Common myeloid progenitor, CD34-positive (primary cell): ENCODE measurements around the gene TOPBP1.

Experiments
- CTCF ChIA-PET: fragments of 350-600 bp; sonication (Branson Sonifier 250); formaldehyde crosslinking; loops from one replicate; lab custom pipeline; 2021; ENCODE audit warnings: antibody characterized with exemption; lab: Charles Lee
- POLR2A ChIA-PET: fragments of 350-600 bp; sonication (Branson Sonifier 250); formaldehyde crosslinking; loops from one replicate; lab custom pipeline; 2021; ENCODE audit warnings: antibody characterized with exemption; lab: Charles Lee
- DNase-seq, 3 donors: peaks; one replicate each; pipeline versions ENCODE4 v3.0.0 to v3.0.0-alpha.2; 2013
- H3K27ac ChIP-seq, 2 experiments: 1 replicate in 1 of 2; 2 replicates in 1 of 2; pipeline ENCODE4 v1.7.0; 2013; ENCODE audit warnings: inconsistent platforms in 2 of 2, low read length in 2 of 2, mild to moderate bottlenecking in 2 of 2, low read depth in 1 of 2, moderate library complexity in 1 of 2; ENCODE audit not compliant: severe bottlenecking in 2 of 2, insufficient read depth in 1 of 2, poor library complexity in 1 of 2
- H3K27me3 ChIP-seq, 5 experiments: replicated peaks in 2 of 5; 1 replicate in 3 of 5; 2 replicates in 2 of 5; pipeline versions ENCODE4 v1.6.1 to v1.7.0; 2013; ENCODE audit warnings: low read length in 4 of 5, mild to moderate bottlenecking in 2 of 5, moderate library complexity in 2 of 5, inconsistent platforms in 1 of 5; ENCODE audit not compliant: insufficient read depth in 5 of 5, control insufficient read depth in 4 of 5
- H3K36me3 ChIP-seq, 4 experiments: 1 replicate in 2 of 4; 2 replicates in 2 of 4; pipeline versions ENCODE4 v1.6.1 to v1.7.0; 2013; ENCODE audit warnings: low read length in 3 of 4, control low read depth in 1 of 4, mild to moderate bottlenecking in 1 of 4; ENCODE audit not compliant: control insufficient read depth in 4 of 4, insufficient read depth in 4 of 4
- H3K4me1 ChIP-seq, 4 experiments: 1 replicate in 3 of 4; 2 replicates in 1 of 4; pipeline versions ENCODE4 v1.6.1 to v1.7.1; 2013; ENCODE audit warnings: low read length in 3 of 4, mild to moderate bottlenecking in 3 of 4, control low read depth in 1 of 4, inconsistent platforms in 1 of 4, moderate library complexity in 1 of 4; ENCODE audit not compliant: control insufficient read depth in 4 of 4, insufficient read depth in 4 of 4; ENCODE audit errors: control extremely low read depth in 1 of 4
- H3K4me3 ChIP-seq, 7 experiments: 1 replicate in 4 of 7; 2 replicates in 3 of 7; pipeline versions ENCODE4 v1.5.1 to v1.7.0; 2013; ENCODE audit warnings: mild to moderate bottlenecking in 7 of 7, low read length in 6 of 7, moderate library complexity in 6 of 7, inconsistent platforms in 2 of 7, low read depth in 2 of 7, control low read depth in 1 of 7; ENCODE audit not compliant: insufficient read depth in 4 of 7, control insufficient read depth in 1 of 7; ENCODE audit errors: extremely low read depth in 1 of 7
- H3K9me3 ChIP-seq, 5 experiments: 1 replicate in 4 of 5; 2 replicates in 1 of 5; pipeline versions ENCODE4 v1.6.1 to v1.7.1; 2013; ENCODE audit warnings: low read length in 4 of 5, mild to moderate bottlenecking in 2 of 5, inconsistent platforms in 1 of 5, low read depth in 1 of 5, moderate library complexity in 1 of 5; ENCODE audit not compliant: control insufficient read depth in 4 of 5, insufficient read depth in 2 of 5; ENCODE audit errors: control extremely low read depth in 1 of 5
- WGBS: methylation state at CpG from one replicate; pipeline ENCODE4 v1.1.5; 2013; ENCODE audit not compliant: insufficient coverage; 5-methylcytosine and 5-hydroxymethylcytosine counted together

The TOPBP1 gene

DNA sequence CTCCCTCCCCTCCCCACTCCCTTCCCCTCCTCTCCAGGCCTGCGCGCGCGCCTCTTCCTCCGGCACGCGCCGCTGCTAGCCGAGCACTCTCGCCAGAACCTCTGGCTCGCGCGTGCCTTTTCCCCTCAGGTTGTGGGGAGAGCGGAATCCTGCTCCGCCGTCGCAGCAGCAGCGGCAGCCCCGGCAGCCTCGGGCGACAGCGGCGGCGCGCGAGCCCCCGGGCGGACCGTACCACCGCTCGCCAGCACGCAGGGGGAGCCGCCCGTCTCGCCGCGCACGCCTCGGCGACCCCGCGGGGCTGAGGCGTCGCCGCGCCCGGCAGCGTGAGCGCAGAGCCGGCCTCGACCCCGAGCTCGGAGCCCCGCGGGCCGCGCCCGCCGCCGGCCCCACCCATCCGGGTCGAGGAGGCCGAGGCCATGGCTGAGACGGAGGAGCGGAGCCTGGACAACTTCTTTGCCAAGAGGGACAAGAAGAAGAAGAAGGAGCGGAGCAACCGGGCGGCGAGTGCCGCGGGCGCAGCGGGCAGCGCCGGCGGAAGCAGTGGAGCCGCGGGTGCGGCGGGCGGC lies 88.0 kb downstream of the TOPBP1 start, which contains the start of gene CDV3:
Gene CDV3, plus strand, starts transcription at position 58 of the 566 bp plus-strand sequence. Its CDS starts 359 bp downstream, at position 417.
- H3K9me3 ChIP-seq: no peaks in the 10 kb centered on the region
- CTCF ChIA-PET: interaction anchor here (0.8 to 2.8 kb wide), 5 partner anchors 34 to 136 kb away, joined by 3 to 10 read pairs (median 5); no protein-coding TSS in a partner anchor
- DNase-seq: no peak
- peak within 1 kb of the TSS; percentile 76 to 99 (median 91) for H3K4me3 ChIP-seq
- WGBS: 0% methylated on average over 63 of the region's 81 CpGs
- peak within 1 kb of the TSS; percentile 95 to 96 for H3K27ac ChIP-seq
- peaks cover 22 to 58% (median 42%) of the 10 kb centered on the region in 4 experiments for H3K4me1 ChIP-seq
- POLR2A ChIA-PET: interaction anchor here (0.6 to 1.0 kb wide), 2 partner anchors 84 to 125 kb away, joined by 3 to 4 read pairs; no protein-coding TSS in a partner anchor
- no peaks in the 10 kb centered on the region for H3K27me3 ChIP-seq
- peaks cover 4 to 37% (median 15%) of the 10 kb centered on the region in 4 experiments for H3K36me3 ChIP-seq

- peak overlapping the region; percentile 95 to 96 for H3K27ac ChIP-seq
- H3K9me3 ChIP-seq: no peaks in the 10 kb centered on the region
- DNase-seq: peak; percentile 100
- peaks cover 22 to 59% (median 40%) of the 10 kb centered on the region in 4 experiments for H3K4me1 ChIP-seq
- ChIA-PET POLR2A (interaction anchor here (1.0 kb wide), 1 partner anchor 84 kb away, joined by 4 read pairs; no protein-coding TSS in a partner anchor), CTCF (interaction anchor here (0.8 to 2.1 kb wide), 5 partner anchors 11 to 135 kb away, joined by 3 to 9 read pairs (median 4); no protein-coding TSS in a partner anchor)
- peaks cover under 1 to 31% (median 12%) of the 10 kb centered on the region in 4 experiments for H3K36me3 ChIP-seq
- peak overlapping the region; percentile 31 to 99 (median 89) for H3K4me3 ChIP-seq
- no peaks in the 10 kb centered on the region for H3K27me3 ChIP-seq
- WGBS: under 1% methylated on average over 24 of the region's 33 CpGs
Measured at GRCh38 chr3:133573054-133573628, 88.6 kb downstream of the TOPBP1 start.

- H3K27me3 ChIP-seq: no peaks in the 10 kb centered on the region
- H3K4me3 ChIP-seq: peak overlapping the region in 6 of 7 experiments; percentile 27 to 70 (median 54)
- WGBS: 39% methylated on average over 18 of the region's 19 CpGs
- H3K9me3 ChIP-seq: no peaks in the 10 kb centered on the region
- peak; percentile 89 to 97 (median 95) for DNase-seq
- POLR2A ChIA-PET: interaction anchor here (0.6 to 1.0 kb wide), 2 partner anchors 83 to 395 kb away, joined by 4 read pairs; no protein-coding TSS in a partner anchor
- peak overlapping the region; percentile 95 to 96 for H3K27ac ChIP-seq
- peaks cover 22 to 54% (median 39%) of the 10 kb centered on the region in 4 experiments for H3K4me1 ChIP-seq
- peaks cover 0 to 24% (median 5%) of the 10 kb centered on the region in 4 experiments for H3K36me3 ChIP-seq
- CTCF ChIA-PET: interaction anchor here (0.7 to 2.1 kb wide), 6 partner anchors 10 to 108 kb away, joined by 3 to 9 read pairs (median 4); no protein-coding TSS in a partner anchor
Measured at GRCh38 chr3:133572158-133573053, 89.3 kb downstream of the TOPBP1 start.

DNA sequence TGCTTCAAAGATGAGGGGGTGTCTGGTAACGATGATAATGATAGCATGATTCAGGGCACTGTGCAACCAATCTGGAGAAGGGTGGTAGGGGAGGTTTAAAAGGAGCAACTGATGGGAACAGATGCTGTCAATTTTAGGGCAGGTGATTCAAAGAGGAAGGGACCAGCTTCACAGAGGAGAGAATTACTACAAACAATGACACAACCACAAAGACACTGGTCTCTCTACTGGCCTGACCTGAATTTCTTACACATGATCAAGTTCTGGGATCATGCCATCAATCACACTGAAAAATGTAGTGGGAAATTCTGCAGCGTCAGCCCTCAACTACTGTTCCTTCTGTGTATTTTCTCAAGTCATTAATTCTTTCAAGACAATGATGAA lies 90.8 kb downstream of the TOPBP1 start:
- CTCF ChIA-PET: interaction anchor here (0.9 to 2.1 kb wide), 2 partner anchors 9 to 34 kb away, joined by 4 to 9 read pairs; no protein-coding TSS in a partner anchor
- peak in 2 of 3 donors; percentile 56 to 65 for DNase-seq

DNA sequence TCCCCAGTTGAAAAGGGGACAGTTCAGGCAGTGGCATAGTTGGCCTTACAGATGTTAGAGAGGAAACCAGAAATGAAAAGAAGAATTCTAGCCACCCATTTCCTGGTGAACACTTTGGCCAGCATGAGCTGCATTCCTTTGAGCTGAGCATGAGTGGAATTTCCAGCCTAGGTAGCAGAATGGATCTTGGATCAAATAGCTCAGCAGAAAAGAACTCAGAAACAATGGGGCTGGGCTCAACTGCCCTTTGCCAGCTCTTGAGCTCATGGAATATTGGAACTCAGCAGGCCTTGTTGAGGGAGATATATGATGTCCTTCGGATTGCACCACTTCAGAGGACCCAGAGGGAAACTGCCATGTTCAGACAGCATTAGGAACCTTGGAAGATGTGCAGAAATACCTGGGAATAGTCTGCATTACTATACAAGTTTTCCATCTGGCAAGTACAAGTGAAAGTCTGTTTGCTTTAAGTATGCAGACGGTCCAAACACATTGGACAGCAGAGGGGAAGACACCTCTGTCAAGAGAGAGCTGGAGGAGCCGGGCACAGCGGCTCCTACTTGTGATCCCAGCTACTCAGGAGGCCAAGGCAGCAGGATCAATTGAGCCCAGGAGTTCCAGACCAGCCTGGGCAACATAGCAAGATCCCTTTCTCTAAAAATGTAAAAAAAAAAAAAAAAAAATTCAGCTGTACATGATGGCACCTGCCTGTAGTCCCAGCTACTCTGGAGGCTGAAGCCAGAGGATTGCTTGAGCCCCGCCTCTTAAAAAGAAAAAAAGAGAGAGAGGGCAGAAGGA lies 91.4 kb downstream of the TOPBP1 start:
- CTCF ChIA-PET: interaction anchor here (0.6 to 0.7 kb wide), 2 partner anchors 10 to 323 kb away, joined by 3 read pairs; no protein-coding TSS in a partner anchor
- Histone ChIP-seq H3K4me3 (no peak overlapping the region), H3K36me3 (peaks cover 0 to 6% (median 0%) of the 10 kb centered on the region in 4 experiments), H3K27me3 (no peaks in the 10 kb centered on the region), H3K4me1 (peaks cover 12 to 42% (median 30%) of the 10 kb centered on the region in 4 experiments), H3K27ac (no peak overlapping the region), H3K9me3 (no peaks in the 10 kb centered on the region)
- 94% methylated on average over 3 of the region's 5 CpGs for WGBS
- POLR2A ChIA-PET: interaction anchor here (0.6 kb wide), 1 partner anchor 29 kb away, joined by 3 read pairs; no protein-coding TSS in a partner anchor
- no peak for DNase-seq

More for the DNA sequence above, 90.8 kb downstream of the TOPBP1 start:
- H3K36me3 ChIP-seq: peaks cover 0 to 12% (median 1%) of the 10 kb centered on the region in 4 experiments
- POLR2A ChIA-PET: interaction anchor here (0.6 kb wide), 1 partner anchor 29 kb away, joined by 3 read pairs; no protein-coding TSS in a partner anchor
- H3K27me3 ChIP-seq: no peaks in the 10 kb centered on the region
- H3K4me3 ChIP-seq: no peak overlapping the region
- no peak overlapping the region for H3K27ac ChIP-seq
- WGBS: 86% methylated on average over 1 of the region's 2 CpGs
- H3K9me3 ChIP-seq: no peaks in the 10 kb centered on the region
- peaks cover 18 to 48% (median 35%) of the 10 kb centered on the region in 4 experiments for H3K4me1 ChIP-seq
